PC-9 (cell line): ENCODE results near the gene USP10. TPM values are rescaled to one million over a fixed set of nuclear protein-coding genes. Genes with fewer than 3 reads are reported as not detected.
A peak's percentile ranks its signal among the peaks of the same experiment; 100 is the strongest.

Source experiments
- BruUV-seq: library from RNA; stranded (reverse); fragments of 400-500 nt; replicated peaks from 2 replicates; lab custom pipeline; 2021; lab: Mats Ljungman, UMichigan
- CTCF ChIA-PET: fragments of 300-600 bp; sonication (Branson Sonifier 250); formaldehyde crosslinking; loops from one replicate; lab custom pipeline; 2022; ENCODE audit warnings: antibody characterized with exemption; lab: Charles Lee
- POLR2A ChIA-PET: fragments of 300-600 bp; sonication (Branson Sonifier 250); formaldehyde crosslinking; loops from one replicate; lab custom pipeline; 2022; ENCODE audit warnings: antibody characterized with exemption; ENCODE audit not compliant: unreplicated experiment; lab: Charles Lee
- DNase-seq, 2 experiments: peaks; one replicate each; pipeline versions ENCODE4 v3.0.0 to v3.0.0-alpha.2; 2015 to 2022; ENCODE audit warnings: mixed read lengths in 1 of 2
- H2AFZ ChIP-seq: fragments of 200-600 bp; sonication (generic); 2 replicates; pipeline ENCODE4 v1.8.1; 2017; ENCODE audit warnings: antibody characterized with exemption
- H3F3A ChIP-seq: fragments of 200-600 bp; sonication (generic); 2 replicates; pipeline ENCODE4 v1.8.1; 2017; ENCODE audit warnings: antibody characterized with exemption, mild to moderate bottlenecking, low read depth; ENCODE audit not compliant: insufficient read depth
- H3K27ac ChIP-seq: fragments of 200-600 bp; sonication (generic); 2 replicates; pipeline ENCODE4 v1.6.1; 2016; ENCODE audit warnings: mixed run types
- H3K27me3 ChIP-seq: fragments of 200-600 bp; sonication (generic); 2 replicates; pipeline ENCODE4 v1.6.1; 2016; ENCODE audit warnings: low read depth, mixed run types; ENCODE audit not compliant: insufficient read depth
- H3K36me3 ChIP-seq: fragments of 200-600 bp; sonication (generic); 2 replicates; pipeline ENCODE4 v1.6.1; 2016; ENCODE audit warnings: low read depth, mixed run types
- H3K4me1 ChIP-seq: fragments of 200-600 bp; sonication (generic); replicated peaks from 2 replicates; pipeline ENCODE4 v1.6.1; 2016; ENCODE audit warnings: mixed run types; ENCODE audit not compliant: insufficient read depth
- H3K4me2 ChIP-seq: fragments of 200-600 bp; sonication (generic); 2 replicates; pipeline ENCODE4 v1.6.1; 2017; ENCODE audit warnings: mixed run types
- H3K4me3 ChIP-seq: fragments of 200-600 bp; sonication (generic); 2 replicates; pipeline ENCODE4 v1.6.1; 2016; ENCODE audit warnings: mixed run types
- H3K79me2 ChIP-seq: fragments of 200-600 bp; sonication (generic); 2 replicates; pipeline ENCODE4 v1.6.1; 2017; ENCODE audit warnings: low read depth, mixed run types
- H3K9me2 ChIP-seq: fragments of 200-600 bp; sonication (generic); 2 replicates; pipeline ENCODE4 v1.8.1; 2017; ENCODE audit warnings: mild to moderate bottlenecking; ENCODE audit not compliant: insufficient read depth
- H3K9me3 ChIP-seq: fragments of 200-600 bp; sonication (generic); 2 replicates; pipeline ENCODE4 v1.8.1; 2016; ENCODE audit warnings: low read depth; ENCODE audit not compliant: insufficient read depth
- H4K20me1 ChIP-seq: fragments of 200-600 bp; sonication (generic); 2 replicates; pipeline ENCODE4 v1.8.1; 2017; ENCODE audit not compliant: insufficient read depth
- CTCF ChIP-seq: fragments of 200-600 bp; sonication (generic); conservative IDR thresholded peaks from 2 replicates; pipeline ENCODE4 v1.6.1; 2017; ENCODE audit warnings: mixed run types, antibody characterized with exemption, mild to moderate bottlenecking, moderate library complexity
- EZH2 ChIP-seq: fragments of 200-600 bp; sonication (generic); IDR thresholded peaks from 2 replicates; pipeline ENCODE4 v1.8.0; 2017; ENCODE audit warnings: antibody characterized with exemption, low read depth
- intact Hi-C: fragments of 100-400 bp; cut with micrococcal nuclease; formaldehyde crosslinking; loops from one replicate; pipeline ENCODE4 v1.10.0; 2022; ENCODE audit not compliant: unreplicated experiment
- total RNA-seq: library from RNA; stranded (reverse); gene quantifications from 2 replicates; pipeline ENCODE4 v1.2.3, GENCODE V29; 2021

USP10 gene
- total RNA-seq, 1 experiment from 2014 or later: 109 TPM

- Histone ChIP-seq H3K36me3 (peaks cover 25% of the 10 kb centered on the region), H4K20me1 (peaks cover 28% of the 10 kb centered on the region), H3F3A (peaks cover 14% of the 10 kb centered on the region; the same call in 1 of the 2 replicates), H3K9me2 (no peaks in the 10 kb centered on the region), H3K4me3 (no peak overlapping the region), H3K4me2 (no peak overlapping the region), H2AFZ (no peak overlapping the region), H3K9me3 (no peaks in the 10 kb centered on the region), H3K27me3 (no peaks in the 10 kb centered on the region), H3K27ac (no peak overlapping the region), H3K4me1 (no peaks in the 10 kb centered on the region), H3K79me2 (no peaks in the 10 kb centered on the region)
- BruUV-seq: no TSS peak
- CTCF ChIA-PET: interaction anchor here (0.6 kb wide), 1 partner anchor 185 kb away, joined by 3 read pairs; no protein-coding TSS in a partner anchor
- POLR2A ChIA-PET: interaction anchor here (0.6 kb wide), 1 partner anchor 51 kb away, joined by 3 read pairs; the partner anchor contains the start of gene CRISPLD2
- TF ChIP-seq CTCF: no peak
- TF ChIP-seq EZH2: no peak
- DNase-seq: no peak
- intact Hi-C loops: no loop called here
These were observed 69.6 kb downstream of the USP10 start for GRCh38 chr16:84769416-84769815.

GRCh38 chr16:84773312-84773711, 73.5 kb downstream of the USP10 start:
- H3K9me2 ChIP-seq: no peaks in the 10 kb centered on the region
- H3K27me3 ChIP-seq: no peaks in the 10 kb centered on the region
- H3K4me2 ChIP-seq: no peak overlapping the region
- H2AFZ ChIP-seq: no peak overlapping the region
- POLR2A ChIA-PET: no interaction called here
- intact Hi-C loops: loop anchor here (5.0 kb wide), 1 partner anchor 179 kb away; no protein-coding TSS in a partner anchor
- H3K9me3 ChIP-seq: no peaks in the 10 kb centered on the region
- H3K4me1 ChIP-seq: no peaks in the 10 kb centered on the region
- BruUV-seq: no TSS peak
- TF ChIP-seq EZH2: no peak
- no peak for TF ChIP-seq CTCF
- peaks cover 34% of the 10 kb centered on the region for H3K36me3 ChIP-seq
- no peaks in the 10 kb centered on the region for H3K79me2 ChIP-seq
- no peak overlapping the region for H3K27ac ChIP-seq
- peaks cover 14% of the 10 kb centered on the region; the same call in 1 of the 2 replicates for H3F3A ChIP-seq
- H3K4me3 ChIP-seq: no peak overlapping the region
- CTCF ChIA-PET: no interaction called here
- H4K20me1 ChIP-seq: peaks cover 21% of the 10 kb centered on the region
- no peak for DNase-seq

- H3K4me2 ChIP-seq: no peak overlapping the region
- no peaks in the 10 kb centered on the region for H3K27me3 ChIP-seq
- intact Hi-C loops: loop anchor here (5.0 kb wide), 1 partner anchor 177 kb away; no protein-coding TSS in a partner anchor
- TF ChIP-seq CTCF (no peak), EZH2 (no peak)
- ChIA-PET CTCF (no interaction called here), POLR2A (no interaction called here)
- no peak overlapping the region for H3K27ac ChIP-seq
- DNase-seq: peak in 1 of 2 experiments; percentile 57
- H3K4me3 ChIP-seq: no peak overlapping the region
- H4K20me1 ChIP-seq: peaks cover 13% of the 10 kb centered on the region
- H3K36me3 ChIP-seq: peaks cover 35% of the 10 kb centered on the region
- peaks cover 22% of the 10 kb centered on the region; the same call in 1 of the 2 replicates for H3F3A ChIP-seq
- no peak overlapping the region for H2AFZ ChIP-seq
- H3K79me2 ChIP-seq: no peaks in the 10 kb centered on the region
- H3K9me3 ChIP-seq: no peaks in the 10 kb centered on the region
- H3K9me2 ChIP-seq: no peaks in the 10 kb centered on the region
- no peaks in the 10 kb centered on the region for H3K4me1 ChIP-seq
- no TSS peak for BruUV-seq
These were observed 75.0 kb downstream of the USP10 start for GRCh38 chr16:84774810-84775209.
